Endodermal cell (in vitro differentiated cells): Measurements from ENCODE around the gene SMAD7. TPM values are rescaled to one million over a fixed set of nuclear protein-coding genes. Genes with fewer than 3 reads are reported as not detected.

ENCODE experiments used
- DNase-seq: peaks from one replicate; pipeline ENCODE4 v3.0.0-alpha.2; 2017
- H3K27ac ChIP-seq: 2 replicates; pipeline ENCODE4 v1.5.1; 2013; ENCODE audit warnings: mild to moderate bottlenecking, low read depth, low read length, moderate library complexity
- H3K27me3 ChIP-seq: 2 replicates; pipeline ENCODE4 v1.6.1; 2013; ENCODE audit warnings: mild to moderate bottlenecking, low read length, moderate library complexity; ENCODE audit not compliant: insufficient read depth, control insufficient read depth, poor library complexity, severe bottlenecking
- H3K36me3 ChIP-seq: 2 replicates; pipeline ENCODE4 v1.7.0; 2013; ENCODE audit warnings: mild to moderate bottlenecking, low read length, moderate library complexity; ENCODE audit not compliant: control insufficient read depth, insufficient read depth
- H3K4me1 ChIP-seq: one replicate; pipeline ENCODE4 v1.7.0; 2013; ENCODE audit warnings: low read length; ENCODE audit not compliant: control insufficient read depth, insufficient read depth
- H3K4me3 ChIP-seq: 2 replicates; pipeline ENCODE4 v1.5.1; 2013; ENCODE audit warnings: mild to moderate bottlenecking, low read length, moderate library complexity
- H3K9ac ChIP-seq: 2 replicates; pipeline ENCODE4 v1.6.1; 2013; ENCODE audit warnings: mild to moderate bottlenecking, low read length, moderate library complexity; ENCODE audit not compliant: poor library complexity, severe bottlenecking; ENCODE audit errors: extremely low read depth
- H3K9me3 ChIP-seq: 2 replicates; pipeline ENCODE4 v1.6.1; 2013; ENCODE audit warnings: mild to moderate bottlenecking, low read length, moderate library complexity; ENCODE audit not compliant: control insufficient read depth
- H3K27ac Mint-ChIP-seq: 2 replicates; pipeline ENCODE4 v1.8.0; 2020; ENCODE audit warnings: mixed read lengths
- H3K27me3 Mint-ChIP-seq: 2 replicates; pipeline ENCODE4 v1.8.0; 2021; ENCODE audit warnings: mild to moderate bottlenecking, mixed read lengths; ENCODE audit not compliant: insufficient read depth
- H3K36me3 Mint-ChIP-seq: 2 replicates; pipeline ENCODE4 v1.8.0; 2020; ENCODE audit warnings: low read depth, mixed read lengths
- H3K4me1 Mint-ChIP-seq: 2 replicates; pipeline ENCODE4 v1.8.0; 2020; ENCODE audit warnings: mixed read lengths
- H3K4me3 Mint-ChIP-seq: 2 replicates; pipeline ENCODE4 v1.8.0; 2020; ENCODE audit warnings: mild to moderate bottlenecking, moderate library complexity, mixed read lengths
- H3K9me3 Mint-ChIP-seq: 2 replicates; pipeline ENCODE4 v1.8.0; 2020; ENCODE audit warnings: mild to moderate bottlenecking, mixed read lengths
- WGBS, 2 experiments: methylation state at CpG; one replicate each; pipeline versions ENCODE4 v1.1.5 to v1.1.7; 2013; ENCODE audit warnings: missing lambda C conversion rate in 2 of 2, mixed read lengths in 1 of 2; ENCODE audit not compliant: insufficient coverage in 1 of 2, insufficient read length in 1 of 2; 5-methylcytosine and 5-hydroxymethylcytosine counted together
- total RNA-seq, 2 donors: library from RNA; stranded (reverse); fragmentation: NEBNext Ultra II Directional in 1 of 2; extraction: Animal tissue kit (Norgen Biotek cat#: 25700) in 1 of 2; gene quantifications; 2 replicates in 1 of 2; 3 replicates in 1 of 2; pipeline ENCODE4 v1.2.1, GENCODE V29; 2021
- TF ChIP-seq, protein P1 (sequence below): fragments of 200-600 bp; sonication (generic); conservative IDR thresholded peaks from 2 replicates; pipeline ENCODE4 v1.5.0; 2021; ENCODE audit warnings: antibody characterized with exemption, mild to moderate bottlenecking

Gene SMAD7
- total RNA-seq, 2 donors from 2014 or later: 52.4 to 67.4 TPM

DNA sequence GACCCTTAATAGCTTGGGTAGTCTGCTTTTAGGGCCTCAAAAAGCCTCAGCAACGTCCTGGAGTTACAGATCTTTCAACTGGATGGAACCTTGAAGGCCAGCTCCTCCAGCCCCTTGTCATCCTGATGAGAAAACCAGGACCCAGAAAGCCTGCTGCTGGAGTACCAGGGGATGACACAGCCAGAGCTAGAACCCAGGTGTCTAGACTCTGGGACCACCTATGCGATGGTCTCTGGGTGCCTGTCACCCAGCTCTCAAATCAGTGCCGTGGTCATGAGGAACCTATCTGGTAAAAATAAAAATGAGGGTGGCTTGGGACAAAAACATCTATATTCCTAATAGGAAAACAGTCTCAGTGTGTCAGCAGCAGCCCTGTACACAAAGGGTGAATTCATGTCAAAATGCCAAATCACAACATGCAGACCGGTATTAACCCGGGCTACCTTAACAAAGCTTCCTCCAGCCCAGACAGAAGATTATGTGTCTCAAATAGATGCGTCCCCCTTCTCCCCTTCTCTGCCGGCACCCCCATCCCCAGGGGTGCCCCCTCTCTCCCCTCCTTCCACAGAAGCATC is 28.5 kb downstream of the SMAD7 start:
- Mint-ChIP-seq H3K36me3 (peaks cover 58% of the 10 kb centered on the region), H3K27ac (peak overlapping the region; percentile 74), H3K4me3 (no peak overlapping the region), H3K9me3 (no peaks in the 10 kb centered on the region), H3K4me1 (peaks cover 39% of the 10 kb centered on the region), H3K27me3 (no peaks in the 10 kb centered on the region)
- H3K4me3 ChIP-seq: no peak overlapping the region
- peak overlapping the region; percentile 45 for H3K27ac ChIP-seq
- H3K27me3 ChIP-seq: no peaks in the 10 kb centered on the region
- H3K4me1 ChIP-seq: peaks cover 8% of the 10 kb centered on the region
- DNase-seq: no peak
- no peak overlapping the region for H3K9ac ChIP-seq
- 78 to 81% methylated on average over 5 to 6 of the region's 7 CpGs for WGBS, 2 experiments
- no peaks in the 10 kb centered on the region for H3K9me3 ChIP-seq
- TF ChIP-seq, protein P1, sequence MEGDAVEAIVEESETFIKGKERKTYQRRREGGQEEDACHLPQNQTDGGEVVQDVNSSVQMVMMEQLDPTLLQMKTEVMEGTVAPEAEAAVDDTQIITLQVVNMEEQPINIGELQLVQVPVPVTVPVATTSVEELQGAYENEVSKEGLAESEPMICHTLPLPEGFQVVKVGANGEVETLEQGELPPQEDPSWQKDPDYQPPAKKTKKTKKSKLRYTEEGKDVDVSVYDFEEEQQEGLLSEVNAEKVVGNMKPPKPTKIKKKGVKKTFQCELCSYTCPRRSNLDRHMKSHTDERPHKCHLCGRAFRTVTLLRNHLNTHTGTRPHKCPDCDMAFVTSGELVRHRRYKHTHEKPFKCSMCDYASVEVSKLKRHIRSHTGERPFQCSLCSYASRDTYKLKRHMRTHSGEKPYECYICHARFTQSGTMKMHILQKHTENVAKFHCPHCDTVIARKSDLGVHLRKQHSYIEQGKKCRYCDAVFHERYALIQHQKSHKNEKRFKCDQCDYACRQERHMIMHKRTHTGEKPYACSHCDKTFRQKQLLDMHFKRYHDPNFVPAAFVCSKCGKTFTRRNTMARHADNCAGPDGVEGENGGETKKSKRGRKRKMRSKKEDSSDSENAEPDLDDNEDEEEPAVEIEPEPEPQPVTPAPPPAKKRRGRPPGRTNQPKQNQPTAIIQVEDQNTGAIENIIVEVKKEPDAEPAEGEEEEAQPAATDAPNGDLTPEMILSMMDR: no peak
- H3K36me3 ChIP-seq: peaks cover 70% of the 10 kb centered on the region

DNA sequence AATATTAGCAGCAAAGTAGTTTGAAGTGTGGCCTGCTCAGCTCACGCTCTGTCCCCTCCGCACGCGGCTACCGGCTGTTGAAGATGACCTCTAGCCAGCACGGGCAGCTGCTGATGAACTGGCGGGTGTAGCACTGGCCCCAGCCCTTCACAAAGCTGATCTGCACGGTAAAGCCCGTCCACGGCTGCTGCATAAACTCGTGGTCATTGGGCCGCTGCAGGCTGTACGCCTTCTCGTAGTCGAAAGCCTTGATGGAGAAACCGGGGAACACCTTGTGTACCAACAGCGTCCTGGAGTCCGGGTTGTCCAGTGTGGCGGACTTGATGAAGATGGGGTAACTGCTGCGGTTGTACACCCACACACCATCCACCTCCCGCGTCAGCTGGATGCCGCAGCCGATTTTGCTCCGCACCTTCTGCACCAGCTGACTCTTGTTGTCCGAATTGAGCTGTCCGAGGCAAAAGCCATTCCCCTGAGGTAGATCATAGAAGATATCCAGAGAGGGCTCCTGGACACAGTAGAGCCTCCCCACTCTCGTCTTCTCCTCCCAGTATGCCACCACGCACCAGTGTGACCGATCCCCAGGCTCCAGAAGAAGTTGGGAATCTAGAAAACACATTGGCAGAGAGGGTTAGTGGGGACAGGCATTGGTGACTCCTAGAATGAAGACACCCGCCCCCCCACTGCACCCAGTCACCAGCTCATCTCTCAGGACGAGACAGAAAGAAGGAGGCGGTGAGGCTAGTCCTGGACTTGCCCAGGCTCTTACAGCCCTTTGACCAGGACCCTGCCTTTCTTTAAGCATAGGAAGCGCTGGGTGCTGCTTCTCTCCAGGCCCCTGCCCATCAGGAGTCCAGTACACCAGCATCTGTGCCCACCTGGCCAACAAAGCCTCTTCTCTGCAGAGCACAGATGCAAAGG is 29.2 kb downstream of the SMAD7 start:
- TF ChIP-seq, protein P1: no peak
- H3K9me3 ChIP-seq: no peaks in the 10 kb centered on the region
- H3K36me3 ChIP-seq: peaks cover 62% of the 10 kb centered on the region
- Mint-ChIP-seq H3K36me3 (peaks cover 51% of the 10 kb centered on the region), H3K9me3 (no peaks in the 10 kb centered on the region), H3K4me1 (peaks cover 32% of the 10 kb centered on the region), H3K27me3 (no peaks in the 10 kb centered on the region), H3K4me3 (no peak overlapping the region), H3K27ac (peak overlapping the region; percentile 41)
- H3K27me3 ChIP-seq: no peaks in the 10 kb centered on the region
- no peak overlapping the region for H3K9ac ChIP-seq
- 94 to 96% methylated on average over 25 to 34 of the region's 34 CpGs for WGBS, 2 experiments
- H3K4me1 ChIP-seq: peaks cover 7% of the 10 kb centered on the region
- DNase-seq: peak; percentile 44
- peak overlapping the region; percentile 61 for H3K27ac ChIP-seq
- no peak overlapping the region for H3K4me3 ChIP-seq

- no peak overlapping the region for H3K4me3 ChIP-seq
- Mint-ChIP-seq H3K36me3 (peaks cover 42% of the 10 kb centered on the region), H3K4me1 (peaks cover 26% of the 10 kb centered on the region), H3K4me3 (no peak overlapping the region), H3K27me3 (no peaks in the 10 kb centered on the region), H3K27ac (peak overlapping the region; percentile 41), H3K9me3 (no peaks in the 10 kb centered on the region)
- no peaks in the 10 kb centered on the region for H3K27me3 ChIP-seq
- H3K36me3 ChIP-seq: peaks cover 55% of the 10 kb centered on the region
- peak overlapping the region; percentile 61 for H3K27ac ChIP-seq
- DNase-seq: peak; percentile 43
- TF ChIP-seq, protein P1: no peak
- no peak overlapping the region for H3K9ac ChIP-seq
- no peaks in the 10 kb centered on the region for H3K9me3 ChIP-seq
- 86 to 94% methylated on average over 7 to 16 of the region's 16 CpGs for WGBS, 2 experiments
- peaks cover 7% of the 10 kb centered on the region for H3K4me1 ChIP-seq
Observed at GRCh38 chr18:48920408-48921038, 30.2 kb downstream of the SMAD7 start.
